ENCODE data around the gene UST.

DNA sequence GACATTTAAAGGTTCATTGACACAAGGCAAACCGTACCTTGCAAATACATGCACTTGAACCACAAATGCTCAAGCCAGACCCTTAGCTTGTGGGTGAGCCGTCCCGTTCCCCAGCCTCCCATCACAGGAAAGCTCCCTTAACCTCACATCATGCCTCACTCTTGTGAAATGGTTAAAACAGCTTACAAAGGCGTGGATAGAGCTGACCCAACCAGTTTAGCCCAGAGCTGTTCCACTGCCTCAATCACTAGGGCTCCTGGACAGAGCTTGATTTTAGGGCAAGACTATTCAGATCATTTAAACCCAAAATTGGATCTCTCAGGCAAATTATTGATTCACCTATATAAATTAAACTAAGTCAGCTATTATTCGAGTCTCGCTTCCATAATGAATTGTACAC lies 341.1 kb downstream of the UST start:
- TF ChIP-seq, protein P1, sequence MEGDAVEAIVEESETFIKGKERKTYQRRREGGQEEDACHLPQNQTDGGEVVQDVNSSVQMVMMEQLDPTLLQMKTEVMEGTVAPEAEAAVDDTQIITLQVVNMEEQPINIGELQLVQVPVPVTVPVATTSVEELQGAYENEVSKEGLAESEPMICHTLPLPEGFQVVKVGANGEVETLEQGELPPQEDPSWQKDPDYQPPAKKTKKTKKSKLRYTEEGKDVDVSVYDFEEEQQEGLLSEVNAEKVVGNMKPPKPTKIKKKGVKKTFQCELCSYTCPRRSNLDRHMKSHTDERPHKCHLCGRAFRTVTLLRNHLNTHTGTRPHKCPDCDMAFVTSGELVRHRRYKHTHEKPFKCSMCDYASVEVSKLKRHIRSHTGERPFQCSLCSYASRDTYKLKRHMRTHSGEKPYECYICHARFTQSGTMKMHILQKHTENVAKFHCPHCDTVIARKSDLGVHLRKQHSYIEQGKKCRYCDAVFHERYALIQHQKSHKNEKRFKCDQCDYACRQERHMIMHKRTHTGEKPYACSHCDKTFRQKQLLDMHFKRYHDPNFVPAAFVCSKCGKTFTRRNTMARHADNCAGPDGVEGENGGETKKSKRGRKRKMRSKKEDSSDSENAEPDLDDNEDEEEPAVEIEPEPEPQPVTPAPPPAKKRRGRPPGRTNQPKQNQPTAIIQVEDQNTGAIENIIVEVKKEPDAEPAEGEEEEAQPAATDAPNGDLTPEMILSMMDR (conservative IDR thresholded peaks at IDR 0.05; ENCODE audit: low read depth, low read length) = no peak
- TF ChIP-seq EZH2phosphoT487 (IDR thresholded peaks at IDR 0.05; ENCODE audit: borderline replicate concordance, low read length) (no peak), EZH2 (IDR thresholded peaks at IDR 0.05; ENCODE audit: low read length, unreplicated experiment) (no peak)
